ENCODE data around the gene PARVG. TPM values are rescaled to one million over a fixed set of nuclear protein-coding genes. Genes with fewer than 3 reads are reported as not detected.

PARVG gene
- total RNA-seq, 1 experiment from 2014 or later, result not detected

- H3K27ac ChIP-seq (ENCODE audit: low read length), result no peak overlapping the region
- TF ChIP-seq EZH2phosphoT487 (IDR thresholded peaks at IDR 0.05; ENCODE audit: borderline replicate concordance, low read length), result no peak
- no peak for TF ChIP-seq CTCF (conservative IDR thresholded peaks at IDR 0.05; ENCODE audit: low read depth, low read length)
- no peak for TF ChIP-seq EZH2 (IDR thresholded peaks at IDR 0.05; ENCODE audit: low read length, unreplicated experiment)
- no peak overlapping the region for H2AFZ ChIP-seq (ENCODE audit: low read length)
- no peaks in the 10 kb centered on the region for H3K36me3 ChIP-seq (ENCODE audit: low read depth, low read length)
- H4K20me1 ChIP-seq (ENCODE audit: low read length), result no peaks in the 10 kb centered on the region
- CTCF ChIA-PET, result no interaction called here
- peaks cover 4% of the 10 kb centered on the region; the same call in 1 of the 2 replicates for H3K27me3 ChIP-seq (ENCODE audit: low read length)
- no peaks in the 10 kb centered on the region for H3K79me2 ChIP-seq (ENCODE audit: low read length)
- ATAC-seq, result no peak
- H3K9me2 ChIP-seq (replicated peaks; ENCODE audit: low read length), result no peaks in the 10 kb centered on the region
- DNase-seq, result no peak
- intact Hi-C loops (cut with micrococcal nuclease), result no loop called here
- H3F3A ChIP-seq (ENCODE audit: low read length, unreplicated experiment), result no peaks in the 10 kb centered on the region
- no TSS peak for BruUV-seq (replicated peaks)
- H3K4me3 ChIP-seq (ENCODE audit: low read length), result no peak overlapping the region
- no peaks in the 10 kb centered on the region for H3K4me1 ChIP-seq (ENCODE audit: insufficient read depth, low read length)
- H3K4me2 ChIP-seq (ENCODE audit: low read length), result no peak overlapping the region
- H3K9me3 ChIP-seq (ENCODE audit: low read length), result no peaks in the 10 kb centered on the region
- POLR2A ChIA-PET (ENCODE audit: unreplicated experiment), result no interaction called here
- no peak overlapping the region for H3K9ac ChIP-seq (ENCODE audit: low read length)
Observed at GRCh38 chr22:44220727-44221680, 40.3 kb downstream of the PARVG start.

GRCh38 chr22:44221710-44222475, 41.2 kb downstream of the PARVG start:
- BruUV-seq (replicated peaks), result no TSS peak
- POLR2A ChIA-PET (ENCODE audit: unreplicated experiment), result no interaction called here
- no peaks in the 10 kb centered on the region for H3K36me3 ChIP-seq (ENCODE audit: low read depth, low read length)
- DNase-seq (no peak), ATAC-seq (no peak)
- no peaks in the 10 kb centered on the region for H3K4me1 ChIP-seq (ENCODE audit: insufficient read depth, low read length)
- no peak overlapping the region for H3K9ac ChIP-seq (ENCODE audit: low read length)
- no peaks in the 10 kb centered on the region for H3K9me2 ChIP-seq (replicated peaks; ENCODE audit: low read length)
- no peak overlapping the region for H3K4me2 ChIP-seq (ENCODE audit: low read length)
- H3K4me3 ChIP-seq (ENCODE audit: low read length), result no peak overlapping the region
- intact Hi-C loops (cut with micrococcal nuclease), result no loop called here
- no peaks in the 10 kb centered on the region for H3K9me3 ChIP-seq (ENCODE audit: low read length)
- peaks cover 4% of the 10 kb centered on the region; the same call in 1 of the 2 replicates for H3K27me3 ChIP-seq (ENCODE audit: low read length)
- H3K79me2 ChIP-seq (ENCODE audit: low read length), result no peaks in the 10 kb centered on the region
- H3F3A ChIP-seq (ENCODE audit: low read length, unreplicated experiment), result no peaks in the 10 kb centered on the region
- H3K27ac ChIP-seq (ENCODE audit: low read length), result no peak overlapping the region
- no peak for TF ChIP-seq EZH2phosphoT487 (IDR thresholded peaks at IDR 0.05; ENCODE audit: borderline replicate concordance, low read length)
- no peak for TF ChIP-seq EZH2 (IDR thresholded peaks at IDR 0.05; ENCODE audit: low read length, unreplicated experiment)
- TF ChIP-seq CTCF (conservative IDR thresholded peaks at IDR 0.05; ENCODE audit: low read depth, low read length), result no peak
- CTCF ChIA-PET, result no interaction called here
- no peaks in the 10 kb centered on the region for H4K20me1 ChIP-seq (ENCODE audit: low read length)
- H2AFZ ChIP-seq (ENCODE audit: low read length), result no peak overlapping the region
